Right kidney (tissue), 1 donor: ENCODE data around the gene CASKIN1.

Experiments used
- DNase-seq: peaks from one replicate; pipeline ENCODE4 v3.0.0-alpha.2; 2016

The CASKIN1 gene

GRCh38 chr16:2156849-2157224 lies 39.6 kb downstream of the CASKIN1 start:
- DNase-seq, result no peak

- DNase-seq, result peak; percentile 54
Measured at GRCh38 chr16:2155977-2156848, 40.2 kb downstream of the CASKIN1 start.

GRCh38 chr16:2155091-2155950 lies 41.1 kb downstream of the CASKIN1 start, which contains the start of gene TRAF7:
Gene TRAF7, plus strand, starts transcription at chr16:2155782. Its CDS starts 8,139 bp downstream, at chr16:2163921.
- peak; percentile 87 for DNase-seq

GRCh38 chr16:2154533-2155090 lies 41.8 kb downstream of the CASKIN1 start:
- DNase-seq, result no peak

- no peak for DNase-seq
Measured at GRCh38 chr16:2152695-2153506, 43.5 kb downstream of the CASKIN1 start.

- no peak for DNase-seq
Measured at GRCh38 chr16:2151188-2152091, 45.0 kb downstream of the CASKIN1 start.

- no peak for DNase-seq
Measured at GRCh38 chr16:2150418-2151187, 45.8 kb downstream of the CASKIN1 start.

- DNase-seq, result no peak
Measured at GRCh38 chr16:2149630-2150417, 46.6 kb downstream of the CASKIN1 start.

- peak; percentile 59 for DNase-seq
Measured at GRCh38 chr16:2148714-2149629, 47.4 kb downstream of the CASKIN1 start.

GRCh38 chr16:2147981-2148671 lies 48.3 kb downstream of the CASKIN1 start, which contains the start of gene RAB26:
Gene RAB26, plus strand, starts transcription at chr16:2148625. Its CDS starts 159 bp downstream, at chr16:2148784.
- peak; percentile 77 for DNase-seq

GRCh38 chr16:2147378-2147777 lies 49.0 kb downstream of the CASKIN1 start:
- no peak for DNase-seq

GRCh38 chr16:2145843-2146242 lies 50.6 kb downstream of the CASKIN1 start:
- DNase-seq, result no peak

GRCh38 chr16:2143878-2144485 lies 52.4 kb downstream of the CASKIN1 start:
- no peak for DNase-seq

GRCh38 chr16:2142942-2143877 lies 53.2 kb downstream of the CASKIN1 start:
- DNase-seq, result no peak

GRCh38 chr16:2135770-2136490 lies 60.5 kb downstream of the CASKIN1 start, which contains the start of gene PKD1:
Gene PKD1, minus strand, starts transcription at chr16:2135898. Its CDS starts 209 bp downstream, at chr16:2135689.
- DNase-seq, result peak; percentile 85
